Suprapubic skin (tissue), 4 donors: ENCODE data around the gene ACSM4. TPM values are rescaled to one million over a fixed set of nuclear protein-coding genes. Genes with fewer than 3 reads are reported as not detected.

Experiments used
- DNase-seq, 2 donors: peaks; one replicate each; pipeline ENCODE4 v3.0.0-alpha.2; 2019; ENCODE audit warnings: low spot score in 2 of 2
- H3K27ac ChIP-seq: fragments of 200-600 bp; sonication (generic); one replicate; pipeline ENCODE4 v1.5.1; 2019
- H3K27me3 ChIP-seq: fragments of 200-600 bp; sonication (generic); one replicate; pipeline ENCODE4 v1.5.1; 2019
- H3K36me3 ChIP-seq: fragments of 200-600 bp; sonication (generic); one replicate; pipeline ENCODE4 v1.5.1; 2019
- H3K4me1 ChIP-seq: fragments of 200-600 bp; sonication (generic); one replicate; pipeline ENCODE4 v1.5.1; 2019
- H3K4me3 ChIP-seq: fragments of 200-600 bp; sonication (generic); one replicate; pipeline ENCODE4 v1.5.1; 2019; ENCODE audit warnings: mild to moderate bottlenecking
- H3K9me3 ChIP-seq: fragments of 200-600 bp; sonication (generic); one replicate; pipeline ENCODE4 v1.5.1; 2019
- EP300 ChIP-seq: sonication (generic); formaldehyde crosslinking; IDR thresholded peaks from one replicate; pipeline ENCODE4 v1.6.1; 2017; ENCODE audit warnings: antibody characterized with exemption
- POLR2A ChIP-seq, 2 donors: fragments of 450-650 bp; IDR thresholded peaks; one replicate each; pipeline ENCODE4 v1.6.1; 2017; ENCODE audit warnings: antibody characterized with exemption in 2 of 2, mild to moderate bottlenecking in 2 of 2, moderate library complexity in 2 of 2
- POLR2AphosphoS5 ChIP-seq, 3 donors: sonication (generic); formaldehyde crosslinking; IDR thresholded peaks; one replicate each; pipeline ENCODE4 v1.6.1; 2017; ENCODE audit warnings: antibody characterized with exemption in 3 of 3
- WGBS: methylation state at CpG from one replicate; pipeline ENCODE4 v1.1.5; 2018; 5-methylcytosine and 5-hydroxymethylcytosine counted together
- total RNA-seq, 4 donors: library from RNA; depleted of rRNA; stranded (reverse); fragments of >200 nt; gene quantifications; one replicate each; pipeline ENCODE4 v1.1.0, GENCODE V29; 2016
- TF ChIP-seq, protein P1 (sequence below), 2 donors: fragments of 200-600 bp in 1 of 2; fragments of 450-650 bp in 1 of 2; sonication (generic) in 1 of 2; IDR thresholded peaks; one replicate each; pipeline ENCODE4 v1.5.1; 2016 to 2019; ENCODE audit warnings: antibody characterized with exemption in 2 of 2, mild to moderate bottlenecking in 1 of 2, moderate library complexity in 1 of 2

ACSM4 gene
- total RNA-seq, 4 donors from 2014 or later: not detected

DNA sequence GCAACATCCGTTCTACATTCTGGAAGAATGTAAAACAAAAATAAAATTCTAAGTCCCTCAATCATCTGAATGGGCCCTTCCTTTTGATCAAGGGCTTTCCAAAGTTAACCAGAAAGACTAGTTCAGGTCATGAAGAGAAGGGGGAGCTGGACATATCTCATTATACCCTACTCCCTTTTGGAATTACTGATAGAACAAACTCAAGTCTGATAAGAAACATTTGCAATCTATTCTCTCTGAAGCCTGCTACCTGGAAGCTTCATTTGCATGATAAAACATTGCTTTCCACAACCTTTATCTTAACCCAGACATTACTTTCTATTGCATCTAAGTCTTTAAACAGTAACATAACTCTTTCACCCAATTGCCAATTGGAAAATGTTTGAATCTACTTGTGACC is 8.3 kb upstream of the ACSM4 start:
- Histone ChIP-seq H3K4me1 (no peaks in the 10 kb centered on the region), H3K4me3 (no peak overlapping the region), H3K27ac (no peak overlapping the region), H3K27me3 (peaks cover 2% of the 10 kb centered on the region), H3K9me3 (no peaks in the 10 kb centered on the region), H3K36me3 (no peaks in the 10 kb centered on the region)
- DNase-seq: no peak
- 81% methylated on average over 1 of the region's 1 CpG for WGBS
- no peak for TF ChIP-seq POLR2A (IDR thresholded peaks at IDR 0.05)
- TF ChIP-seq, protein P1, sequence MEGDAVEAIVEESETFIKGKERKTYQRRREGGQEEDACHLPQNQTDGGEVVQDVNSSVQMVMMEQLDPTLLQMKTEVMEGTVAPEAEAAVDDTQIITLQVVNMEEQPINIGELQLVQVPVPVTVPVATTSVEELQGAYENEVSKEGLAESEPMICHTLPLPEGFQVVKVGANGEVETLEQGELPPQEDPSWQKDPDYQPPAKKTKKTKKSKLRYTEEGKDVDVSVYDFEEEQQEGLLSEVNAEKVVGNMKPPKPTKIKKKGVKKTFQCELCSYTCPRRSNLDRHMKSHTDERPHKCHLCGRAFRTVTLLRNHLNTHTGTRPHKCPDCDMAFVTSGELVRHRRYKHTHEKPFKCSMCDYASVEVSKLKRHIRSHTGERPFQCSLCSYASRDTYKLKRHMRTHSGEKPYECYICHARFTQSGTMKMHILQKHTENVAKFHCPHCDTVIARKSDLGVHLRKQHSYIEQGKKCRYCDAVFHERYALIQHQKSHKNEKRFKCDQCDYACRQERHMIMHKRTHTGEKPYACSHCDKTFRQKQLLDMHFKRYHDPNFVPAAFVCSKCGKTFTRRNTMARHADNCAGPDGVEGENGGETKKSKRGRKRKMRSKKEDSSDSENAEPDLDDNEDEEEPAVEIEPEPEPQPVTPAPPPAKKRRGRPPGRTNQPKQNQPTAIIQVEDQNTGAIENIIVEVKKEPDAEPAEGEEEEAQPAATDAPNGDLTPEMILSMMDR (IDR thresholded peaks at IDR 0.05): no peak
- TF ChIP-seq EP300: no peak

DNA sequence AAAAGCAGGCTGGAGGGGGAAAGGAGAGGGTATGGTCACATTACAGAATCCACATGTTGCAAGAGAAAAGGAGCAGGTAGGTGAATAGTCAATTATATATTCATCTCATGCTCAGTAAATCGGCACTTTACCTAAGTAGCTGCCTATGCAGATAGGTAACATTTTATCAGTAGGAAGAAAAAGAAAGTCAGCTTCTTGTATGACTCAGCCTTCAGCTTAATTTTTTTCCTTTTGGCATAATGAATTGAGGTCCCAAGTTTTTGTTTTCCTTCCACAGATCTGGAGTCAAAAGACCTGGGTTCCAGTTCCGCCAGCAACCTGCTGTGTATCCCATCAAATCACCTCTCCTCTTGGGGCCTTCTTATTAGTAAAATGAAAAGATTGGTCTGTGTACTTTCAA is 6.0 kb upstream of the ACSM4 start:
- H3K4me3 ChIP-seq: no peak overlapping the region
- H3K36me3 ChIP-seq: no peaks in the 10 kb centered on the region
- WGBS: 82% methylated on average over 2 of the region's 2 CpGs
- TF ChIP-seq POLR2AphosphoS5 (IDR thresholded peaks at IDR 0.05) (no peak), POLR2A (IDR thresholded peaks at IDR 0.05) (no peak), EP300 (no peak)
- TF ChIP-seq, protein P1 (IDR thresholded peaks at IDR 0.05): no peak
- no peaks in the 10 kb centered on the region for H3K4me1 ChIP-seq
- peaks cover 2% of the 10 kb centered on the region for H3K27me3 ChIP-seq
- no peak for DNase-seq
- no peaks in the 10 kb centered on the region for H3K9me3 ChIP-seq
- no peak overlapping the region for H3K27ac ChIP-seq

DNA sequence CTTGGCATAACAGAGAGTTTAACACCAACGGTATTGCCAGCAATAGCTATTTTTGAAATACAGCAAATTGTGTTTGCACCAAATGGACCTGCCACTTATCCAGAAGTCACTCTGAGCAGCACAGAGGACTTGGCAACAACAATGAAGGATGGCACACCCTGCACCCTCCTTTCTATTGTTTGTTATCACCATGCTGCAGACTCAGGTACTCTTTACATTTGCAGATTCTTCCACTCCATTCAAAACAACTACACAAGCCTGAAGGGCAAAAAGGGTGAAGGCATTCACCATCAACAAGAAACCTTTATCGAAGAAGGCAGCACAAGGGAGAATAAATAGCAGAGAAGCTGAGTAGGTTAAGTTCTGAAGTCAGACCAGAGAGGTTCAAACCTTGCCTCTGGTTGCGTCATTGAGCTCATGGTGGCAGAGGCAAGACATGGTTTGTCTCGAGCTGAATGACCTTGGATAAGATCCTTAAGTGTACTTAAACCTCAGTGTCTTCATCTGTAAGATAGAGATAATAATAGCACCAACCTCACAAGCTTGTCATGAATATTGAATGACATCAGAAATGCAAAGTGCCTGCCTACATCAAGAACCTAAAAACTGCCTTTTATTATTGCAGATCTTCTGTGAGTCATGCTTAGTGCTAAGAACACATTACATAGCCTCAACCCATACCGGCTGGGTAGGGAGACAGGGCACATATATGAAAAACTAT is 1.4 kb upstream of the ACSM4 start:
- Histone ChIP-seq H3K4me3 (no peak overlapping the region), H3K4me1 (no peaks in the 10 kb centered on the region), H3K27ac (no peak overlapping the region), H3K36me3 (no peaks in the 10 kb centered on the region), H3K27me3 (peaks cover 2% of the 10 kb centered on the region), H3K9me3 (no peaks in the 10 kb centered on the region)
- TF ChIP-seq POLR2AphosphoS5 (IDR thresholded peaks at IDR 0.05) (no peak), POLR2A (IDR thresholded peaks at IDR 0.05) (no peak), EP300 (no peak)
- TF ChIP-seq, protein P1 (IDR thresholded peaks at IDR 0.05): no peak
- no peak for DNase-seq
- WGBS: 79% methylated on average over 5 of the region's 5 CpGs

DNA sequence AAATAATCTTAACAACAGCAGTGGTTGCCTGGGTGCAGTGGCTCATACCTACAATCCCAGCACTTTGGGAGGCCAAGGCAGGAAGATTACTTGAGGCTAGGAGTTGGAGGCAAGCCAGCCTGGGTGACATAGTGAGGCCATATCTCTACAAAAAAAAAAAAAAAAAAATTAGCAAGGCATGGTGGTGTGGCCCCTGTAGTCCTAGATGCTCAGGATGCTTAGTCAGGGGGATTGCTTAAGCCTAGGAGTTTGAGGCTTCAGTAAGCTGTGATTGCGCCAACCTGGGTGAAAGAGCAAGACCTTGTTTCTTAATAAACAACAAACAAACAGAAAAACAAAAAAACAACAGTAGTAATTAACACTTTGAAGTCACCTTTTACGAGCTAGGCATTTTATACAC is 642 bp upstream of the ACSM4 start:
- TF ChIP-seq POLR2AphosphoS5 (IDR thresholded peaks at IDR 0.05) (no peak), EP300 (no peak), POLR2A (IDR thresholded peaks at IDR 0.05) (no peak)
- TF ChIP-seq, protein P1 (IDR thresholded peaks at IDR 0.05): no peak
- Histone ChIP-seq H3K4me3 (no peak overlapping the region), H3K27me3 (peaks cover 2% of the 10 kb centered on the region), H3K4me1 (no peaks in the 10 kb centered on the region), H3K27ac (no peak overlapping the region), H3K36me3 (no peaks in the 10 kb centered on the region), H3K9me3 (no peaks in the 10 kb centered on the region)
- 81% methylated on average over 2 of the region's 2 CpGs for WGBS
- no peak for DNase-seq

DNA sequence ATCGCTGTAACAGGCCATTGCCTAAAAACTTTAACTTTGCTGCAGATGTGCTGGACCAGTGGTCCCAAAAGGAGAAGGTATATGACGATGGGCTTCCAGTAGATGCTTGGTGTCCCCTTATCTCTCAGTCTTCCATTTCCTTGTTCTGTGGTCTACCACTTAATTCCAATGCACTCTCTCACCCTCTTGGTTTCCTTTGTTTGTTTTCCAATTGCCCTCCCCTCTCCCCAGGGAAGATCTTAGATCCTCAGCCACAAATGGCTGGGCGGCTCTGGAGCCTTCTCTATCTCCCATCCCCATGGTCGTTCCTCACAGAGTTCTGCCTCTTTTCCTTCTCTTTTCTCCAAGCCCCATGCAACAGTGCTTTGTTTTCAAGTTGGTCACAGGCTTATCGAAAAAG is 584 bp downstream of the ACSM4 start:
- Histone ChIP-seq H3K9me3 (no peaks in the 10 kb centered on the region), H3K4me3 (no peak overlapping the region), H3K4me1 (no peaks in the 10 kb centered on the region), H3K36me3 (no peaks in the 10 kb centered on the region), H3K27me3 (peaks cover 1% of the 10 kb centered on the region), H3K27ac (no peak overlapping the region)
- WGBS: 74% methylated on average over 5 of the region's 5 CpGs
- no peak for TF ChIP-seq EP300
- TF ChIP-seq POLR2A (IDR thresholded peaks at IDR 0.05): no peak
- TF ChIP-seq, protein P1 (IDR thresholded peaks at IDR 0.05): no peak
- no peak for TF ChIP-seq POLR2AphosphoS5 (IDR thresholded peaks at IDR 0.05)
- no peak for DNase-seq
